KMS-11 (cell line): ENCODE results near the gene ATXN7.

Experiments
- H2AFZ ChIP-seq: fragments of 200-600 bp; sonication (generic); 2 replicates; pipeline ENCODE4 v1.6.1; 2016; ENCODE audit warnings: antibody characterized with exemption, mixed run types, low read depth
- H3K27ac ChIP-seq: fragments of 200-600 bp; sonication (generic); 2 replicates; pipeline ENCODE4 v1.6.1; 2016; ENCODE audit warnings: mild to moderate bottlenecking, mixed run types
- H3K27me3 ChIP-seq: fragments of 200-600 bp; sonication (generic); 2 replicates; pipeline ENCODE4 v1.6.1; 2017; ENCODE audit warnings: mild to moderate bottlenecking, low read depth, mixed run types, moderate library complexity; ENCODE audit not compliant: insufficient read depth
- H3K36me3 ChIP-seq: fragments of 200-600 bp; sonication (generic); 2 replicates; pipeline ENCODE4 v1.6.1; 2017; ENCODE audit warnings: mild to moderate bottlenecking, mixed run types; ENCODE audit not compliant: insufficient read depth
- H3K4me1 ChIP-seq: fragments of 200-600 bp; sonication (generic); 2 replicates; pipeline ENCODE4 v1.6.1; 2016; ENCODE audit warnings: mild to moderate bottlenecking, low read depth, mixed run types; ENCODE audit not compliant: poor library complexity, severe bottlenecking
- H3K4me2 ChIP-seq: fragments of 200-600 bp; sonication (generic); 2 replicates; pipeline ENCODE4 v1.7.0; 2016; ENCODE audit warnings: mild to moderate bottlenecking, mixed run types
- H3K4me3 ChIP-seq: fragments of 200-600 bp; sonication (generic); IDR thresholded peaks from 2 replicates; pipeline ENCODE4 v1.6.1; 2017; ENCODE audit warnings: low read depth, low read length, mixed read lengths; ENCODE audit not compliant: insufficient read depth
- H3K79me2 ChIP-seq: fragments of 200-600 bp; sonication (generic); 2 replicates; pipeline ENCODE4 v1.6.1; 2016; ENCODE audit warnings: low read depth, mixed run types; ENCODE audit not compliant: insufficient read depth
- H3K9ac ChIP-seq: fragments of 200-600 bp; sonication (generic); 2 replicates; pipeline ENCODE4 v1.6.1; 2016; ENCODE audit warnings: mild to moderate bottlenecking, mixed run types
- H4K20me1 ChIP-seq: fragments of 200-600 bp; sonication (generic); 2 replicates; pipeline ENCODE4 v1.6.1; 2016; ENCODE audit warnings: mild to moderate bottlenecking, mixed run types; ENCODE audit not compliant: insufficient read depth
- TF ChIP-seq, protein P1 (sequence below): fragments of 200-600 bp; sonication (generic); conservative IDR thresholded peaks from 2 replicates; pipeline ENCODE4 v1.6.1; 2017; ENCODE audit warnings: low read depth, mild to moderate bottlenecking, antibody characterized with exemption, low read length, moderate library complexity, mixed read lengths

The ATXN7 gene

DNA sequence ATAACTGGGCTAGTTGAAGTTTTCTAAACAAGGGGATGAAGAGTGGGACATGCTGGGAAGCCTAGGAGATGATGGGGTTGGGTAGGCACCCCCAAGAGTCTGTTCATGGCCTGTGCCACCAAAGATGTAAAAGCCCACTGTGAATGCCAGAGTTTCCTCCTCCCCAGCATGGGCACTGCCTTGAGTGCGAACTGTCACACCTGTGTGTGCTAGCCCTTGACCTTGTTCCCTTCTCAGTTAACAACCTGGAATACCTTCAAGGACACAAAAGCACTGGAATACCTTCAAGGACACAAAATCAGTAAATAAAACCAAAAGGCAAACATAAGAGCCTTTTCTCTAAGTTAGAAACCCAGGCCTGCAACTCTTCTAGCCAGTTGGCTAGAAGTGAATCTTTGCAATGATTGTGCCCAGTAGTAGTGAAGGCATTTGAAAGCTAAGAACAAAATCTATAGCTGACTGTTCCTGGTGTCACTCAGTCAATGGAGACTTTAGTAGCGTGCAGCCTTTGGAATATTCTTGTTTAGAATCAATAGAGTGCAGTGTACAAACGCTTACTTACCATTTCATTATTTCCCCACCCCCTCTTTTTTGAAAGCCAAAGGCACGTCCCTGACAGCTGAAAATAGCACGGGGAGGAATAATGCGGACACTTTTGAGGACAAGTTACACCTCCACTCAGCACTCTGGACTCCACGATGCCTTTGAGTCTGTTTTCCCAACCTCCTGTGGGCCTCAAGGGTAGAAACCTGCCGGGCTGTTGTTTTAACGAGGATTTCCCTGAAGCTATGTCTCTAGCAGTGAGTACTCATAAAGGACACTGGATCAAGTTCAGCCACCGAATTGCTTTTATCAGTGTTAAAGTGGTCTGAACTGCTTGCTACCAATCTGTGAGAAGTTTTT, 135.4 kb downstream of the ATXN7 start:
- Histone ChIP-seq H3K4me2 (no peak overlapping the region), H3K27me3 (no peaks in the 10 kb centered on the region), H3K27ac (no peak overlapping the region), H3K79me2 (no peaks in the 10 kb centered on the region), H2AFZ (no peak overlapping the region), H3K4me3 (no peak overlapping the region), H4K20me1 (no peaks in the 10 kb centered on the region), H3K36me3 (no peaks in the 10 kb centered on the region), H3K9ac (no peak overlapping the region), H3K4me1 (no peaks in the 10 kb centered on the region)
- TF ChIP-seq, protein P1, sequence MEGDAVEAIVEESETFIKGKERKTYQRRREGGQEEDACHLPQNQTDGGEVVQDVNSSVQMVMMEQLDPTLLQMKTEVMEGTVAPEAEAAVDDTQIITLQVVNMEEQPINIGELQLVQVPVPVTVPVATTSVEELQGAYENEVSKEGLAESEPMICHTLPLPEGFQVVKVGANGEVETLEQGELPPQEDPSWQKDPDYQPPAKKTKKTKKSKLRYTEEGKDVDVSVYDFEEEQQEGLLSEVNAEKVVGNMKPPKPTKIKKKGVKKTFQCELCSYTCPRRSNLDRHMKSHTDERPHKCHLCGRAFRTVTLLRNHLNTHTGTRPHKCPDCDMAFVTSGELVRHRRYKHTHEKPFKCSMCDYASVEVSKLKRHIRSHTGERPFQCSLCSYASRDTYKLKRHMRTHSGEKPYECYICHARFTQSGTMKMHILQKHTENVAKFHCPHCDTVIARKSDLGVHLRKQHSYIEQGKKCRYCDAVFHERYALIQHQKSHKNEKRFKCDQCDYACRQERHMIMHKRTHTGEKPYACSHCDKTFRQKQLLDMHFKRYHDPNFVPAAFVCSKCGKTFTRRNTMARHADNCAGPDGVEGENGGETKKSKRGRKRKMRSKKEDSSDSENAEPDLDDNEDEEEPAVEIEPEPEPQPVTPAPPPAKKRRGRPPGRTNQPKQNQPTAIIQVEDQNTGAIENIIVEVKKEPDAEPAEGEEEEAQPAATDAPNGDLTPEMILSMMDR, result no peak

DNA sequence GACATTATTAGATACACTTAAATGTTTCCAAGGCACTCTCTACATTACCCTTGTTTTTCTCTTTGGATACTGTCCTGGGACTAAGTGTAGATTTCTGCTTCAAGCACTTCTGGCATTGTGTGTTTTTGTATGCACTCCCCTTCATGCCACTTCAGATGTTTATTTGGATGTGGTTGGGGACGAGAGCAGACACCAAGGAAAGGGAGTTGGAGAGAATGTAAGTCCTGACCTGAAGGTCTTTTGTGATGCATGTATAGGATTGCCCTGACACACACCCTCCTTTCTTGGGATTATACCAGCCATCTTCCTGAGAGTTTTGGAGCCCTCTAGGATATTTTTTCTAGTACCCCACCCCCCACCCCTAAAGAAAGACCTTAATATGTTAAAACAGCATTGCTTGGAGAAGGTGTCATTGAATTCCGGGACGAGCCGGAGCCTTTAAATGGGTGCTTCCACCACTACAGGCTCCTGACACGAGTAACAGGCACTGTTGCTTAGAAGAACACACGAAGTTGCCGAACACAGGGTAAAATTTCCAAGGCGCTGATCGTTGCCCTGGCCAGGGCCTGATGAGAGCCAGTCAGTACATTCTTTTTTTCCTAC, 136.9 kb downstream of the ATXN7 start:
- Histone ChIP-seq H3K4me2 (no peak overlapping the region), H3K9ac (no peak overlapping the region), H3K27ac (no peak overlapping the region), H3K27me3 (no peaks in the 10 kb centered on the region), H3K79me2 (no peaks in the 10 kb centered on the region), H3K4me3 (no peak overlapping the region), H3K36me3 (no peaks in the 10 kb centered on the region), H4K20me1 (no peaks in the 10 kb centered on the region), H3K4me1 (no peaks in the 10 kb centered on the region), H2AFZ (no peak overlapping the region)
- TF ChIP-seq, protein P1, result no peak

DNA sequence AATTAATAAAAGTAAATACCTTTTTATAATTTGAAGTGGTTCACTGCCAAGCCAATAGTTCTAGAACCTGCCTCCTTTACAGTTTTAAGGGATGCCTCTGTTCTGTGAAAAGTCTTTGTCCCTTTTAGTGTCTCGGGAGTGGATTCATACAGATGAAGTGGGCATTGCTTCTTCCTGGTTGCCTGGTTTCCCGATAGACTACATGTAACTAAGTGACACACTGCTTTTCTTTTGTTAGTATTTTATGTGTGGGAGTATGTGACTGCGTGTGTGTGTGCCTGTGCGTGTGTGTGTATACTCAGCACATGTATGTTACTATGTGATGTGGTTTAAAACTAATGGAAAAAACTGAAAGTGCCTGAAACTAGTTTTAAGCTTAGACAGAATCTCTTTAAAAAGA, 138.6 kb downstream of the ATXN7 start:
- Histone ChIP-seq H3K79me2 (no peaks in the 10 kb centered on the region), H3K27ac (no peak overlapping the region), H3K4me1 (peaks cover 4% of the 10 kb centered on the region), H4K20me1 (no peaks in the 10 kb centered on the region), H3K27me3 (no peaks in the 10 kb centered on the region), H2AFZ (no peak overlapping the region), H3K4me3 (no peak overlapping the region), H3K4me2 (no peak overlapping the region), H3K9ac (no peak overlapping the region), H3K36me3 (no peaks in the 10 kb centered on the region)
- TF ChIP-seq, protein P1, result no peak

DNA sequence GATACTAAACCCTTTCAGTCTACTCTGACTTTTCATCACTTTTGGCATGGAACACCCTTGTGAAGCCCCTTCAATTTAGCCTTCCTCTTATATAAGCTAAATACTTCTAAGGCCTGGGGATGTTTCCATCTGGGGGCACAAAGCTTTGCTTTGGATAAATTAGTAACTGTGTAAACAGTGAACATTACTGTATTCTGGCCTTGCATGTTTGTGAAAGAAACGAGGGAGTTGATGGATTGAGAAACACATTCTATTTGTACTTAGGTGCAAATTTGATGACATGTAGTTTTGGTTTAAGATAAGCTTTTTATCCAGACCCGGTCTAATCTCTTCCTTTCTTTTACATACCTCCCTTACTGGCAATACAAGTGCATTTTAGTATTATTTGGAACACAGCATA, 139.9 kb downstream of the ATXN7 start:
- Histone ChIP-seq H4K20me1 (no peaks in the 10 kb centered on the region), H3K27ac (no peak overlapping the region), H3K36me3 (no peaks in the 10 kb centered on the region), H3K27me3 (no peaks in the 10 kb centered on the region), H3K4me1 (peaks cover 17% of the 10 kb centered on the region), H3K4me3 (no peak overlapping the region), H2AFZ (no peak overlapping the region), H3K4me2 (no peak overlapping the region), H3K9ac (no peak overlapping the region), H3K79me2 (no peaks in the 10 kb centered on the region)
- TF ChIP-seq, protein P1, result no peak
